HG03159 (cell line): Measurements from ENCODE around the gene PVALEF.

ENCODE experiments used
- ATAC-seq: cut with Tn5 transposase; IDR thresholded peaks from one replicate; pipeline ENCODE4 v1.9.1; 2021; ENCODE audit warnings: mild to moderate bottlenecking, moderate library complexity; ENCODE audit not compliant: unreplicated experiment

Gene PVALEF

GRCh38 chr17:81128338-81128737 lies 37.0 kb upstream of the PVALEF start:
- no peak for ATAC-seq

GRCh38 chr17:81128774-81129173 lies 36.5 kb upstream of the PVALEF start:
- ATAC-seq: no peak

GRCh38 chr17:81129289-81129688 lies 36.0 kb upstream of the PVALEF start:
- no peak for ATAC-seq

- ATAC-seq: no peak
Observed at GRCh38 chr17:81129711-81130367, 35.5 kb upstream of the PVALEF start.

GRCh38 chr17:81130385-81131361 lies 34.6 kb upstream of the PVALEF start:
- ATAC-seq: no peak

- no peak for ATAC-seq
Observed at GRCh38 chr17:81131486-81132196, 33.7 kb upstream of the PVALEF start.

- ATAC-seq: no peak
Observed at GRCh38 chr17:81132197-81132540, 33.1 kb upstream of the PVALEF start.

- ATAC-seq: no peak
Observed at GRCh38 chr17:81132770-81133723, 32.3 kb upstream of the PVALEF start.

- ATAC-seq: no peak
Observed at GRCh38 chr17:81134064-81134781, 31.1 kb upstream of the PVALEF start.

- ATAC-seq: no peak
Observed at GRCh38 chr17:81135505-81136278, 29.6 kb upstream of the PVALEF start.

GRCh38 chr17:81136366-81136765 lies 28.9 kb upstream of the PVALEF start:
- ATAC-seq: no peak

GRCh38 chr17:81137248-81137647 lies 28.1 kb upstream of the PVALEF start:
- no peak for ATAC-seq

GRCh38 chr17:81138083-81138482 lies 27.2 kb upstream of the PVALEF start:
- no peak for ATAC-seq

GRCh38 chr17:81138500-81138899 lies 26.8 kb upstream of the PVALEF start:
- no peak for ATAC-seq

- ATAC-seq: no peak
Observed at GRCh38 chr17:81139428-81139827, 25.9 kb upstream of the PVALEF start.

- no peak for ATAC-seq
Observed at GRCh38 chr17:81140018-81140417, 25.3 kb upstream of the PVALEF start.

- ATAC-seq: no peak
Observed at GRCh38 chr17:81140695-81141094, 24.6 kb upstream of the PVALEF start.

- ATAC-seq: no peak
Observed at GRCh38 chr17:81142301-81143199, 22.8 kb upstream of the PVALEF start.
